CD14-positive monocyte (primary cell): ENCODE data around the gene EYS. TPM values are rescaled to one million over a fixed set of nuclear protein-coding genes. Genes with fewer than 3 reads are reported as not detected.

Source experiments
- DNase-seq, 3 donors: peaks; one replicate each; pipeline ENCODE4 v3.0.0-alpha.2; 2011 to 2022
- H2AFZ ChIP-seq: 2 replicates; pipeline ENCODE4 v1.6.0; 2012; ENCODE audit warnings: mild to moderate bottlenecking, low read depth, low read length, inconsistent platforms; ENCODE audit not compliant: insufficient read depth, poor library complexity, severe bottlenecking
- H3K27ac ChIP-seq, 2 donors: 1 replicate in 1 of 2; 2 replicates in 1 of 2; pipeline ENCODE4 v1.5.1; 2012 to 2013; ENCODE audit warnings: low read length in 2 of 2, control low read depth in 1 of 2, inconsistent platforms in 1 of 2, low read depth in 1 of 2, mild to moderate bottlenecking in 1 of 2
- H3K27me3 ChIP-seq, 2 donors: one replicate each; pipeline versions ENCODE4 v1.6.0 to v1.6.1; 2011 to 2013; ENCODE audit warnings: low read length in 2 of 2; ENCODE audit not compliant: control insufficient read depth in 2 of 2, insufficient read depth in 2 of 2
- H3K36me3 ChIP-seq, 2 donors: replicated peaks in 1 of 2; 1 replicate in 1 of 2; 2 replicates in 1 of 2; pipeline versions ENCODE4 v1.5.1 to v1.6.1; 2012 to 2013; ENCODE audit warnings: low read length in 2 of 2, control low read depth in 1 of 2, inconsistent platforms in 1 of 2, mild to moderate bottlenecking in 1 of 2; ENCODE audit not compliant: insufficient read depth in 2 of 2, control insufficient read depth in 1 of 2
- H3K4me1 ChIP-seq, 2 donors: 1 replicate in 1 of 2; 2 replicates in 1 of 2; pipeline versions ENCODE4 v1.5.1 to v1.6.1; 2012 to 2013; ENCODE audit warnings: low read length in 2 of 2, control low read depth in 1 of 2, inconsistent platforms in 1 of 2, mild to moderate bottlenecking in 1 of 2, moderate library complexity in 1 of 2; ENCODE audit not compliant: insufficient read depth in 2 of 2, control insufficient read depth in 1 of 2
- H3K4me2 ChIP-seq: replicated peaks from 2 replicates; pipeline ENCODE3; 2012; ENCODE audit warnings: low read length, moderate library complexity, mild to moderate bottlenecking; ENCODE audit not compliant: poor library complexity, severe bottlenecking; ENCODE audit errors: extremely low read depth
- H3K4me3 ChIP-seq, 3 experiments: fragments of 200-600 bp in 1 of 3; sonication (generic) in 1 of 3; replicated peaks in 1 of 3; 1 replicate in 2 of 3; 2 replicates in 1 of 3; pipeline ENCODE4 v1.5.1; 2011 to 2013; ENCODE audit warnings: low read length in 3 of 3, mild to moderate bottlenecking in 3 of 3, control low read depth in 2 of 3, low read depth in 2 of 3, inconsistent platforms in 1 of 3, moderate library complexity in 1 of 3
- H3K79me2 ChIP-seq: 2 replicates; pipeline ENCODE4 v1.6.0; 2012; ENCODE audit warnings: mild to moderate bottlenecking, control low read depth, inconsistent platforms, low read length, moderate library complexity; ENCODE audit not compliant: insufficient read depth
- H3K9ac ChIP-seq: 2 replicates; pipeline ENCODE4 v1.6.0; 2017; ENCODE audit warnings: low read length, mild to moderate bottlenecking; ENCODE audit not compliant: insufficient read depth, poor library complexity, severe bottlenecking
- H3K9me3 ChIP-seq, 2 donors: replicated peaks in 1 of 2; 1 replicate in 1 of 2; 2 replicates in 1 of 2; pipeline versions ENCODE4 v1.5.1 to v1.6.1; 2012 to 2013; ENCODE audit warnings: low read length in 2 of 2, control low read depth in 1 of 2; ENCODE audit not compliant: control insufficient read depth in 1 of 2, insufficient read depth in 1 of 2
- H4K20me1 ChIP-seq: 2 replicates; pipeline ENCODE4 v1.6.0; 2012; ENCODE audit warnings: mild to moderate bottlenecking, low read length, control low read depth, moderate library complexity; ENCODE audit not compliant: insufficient read depth
- H3K27ac Mint-ChIP-seq, 7 donors: one replicate each; pipeline ENCODE4 v1.8.0; 2020; ENCODE audit warnings: mild to moderate bottlenecking in 7 of 7, mixed read lengths in 7 of 7, moderate library complexity in 6 of 7, inconsistent platforms in 2 of 7
- H3K27me3 Mint-ChIP-seq, 3 donors: one replicate each; pipeline ENCODE4 v1.8.0; 2021 to 2022; ENCODE audit warnings: low read depth in 3 of 3, mild to moderate bottlenecking in 3 of 3, mixed read lengths in 3 of 3, moderate library complexity in 3 of 3, inconsistent platforms in 1 of 3
- H3K36me3 Mint-ChIP-seq, 2 donors: one replicate each; pipeline ENCODE4 v1.8.0; 2020; ENCODE audit warnings: mixed read lengths in 2 of 2, inconsistent platforms in 1 of 2, mild to moderate bottlenecking in 1 of 2
- H3K4me1 Mint-ChIP-seq: one replicate; pipeline ENCODE4 v1.8.0; 2020; ENCODE audit warnings: mild to moderate bottlenecking, mixed read lengths
- H3K4me3 Mint-ChIP-seq, 2 donors: one replicate each; pipeline ENCODE4 v1.8.0; 2020; ENCODE audit warnings: mild to moderate bottlenecking in 2 of 2, mixed read lengths in 2 of 2, moderate library complexity in 1 of 2
- H3K9me3 Mint-ChIP-seq, 7 donors: one replicate each; pipeline ENCODE4 v1.8.0; 2020 to 2022; ENCODE audit warnings: mixed read lengths in 7 of 7, mild to moderate bottlenecking in 6 of 7, moderate library complexity in 6 of 7, inconsistent platforms in 2 of 7
- intact Hi-C, 2 donors: fragments of 100-400 bp; cut with micrococcal nuclease; formaldehyde crosslinking; loops; one replicate each; pipeline versions ENCODE4 v1.15.0 to v1.15.1; 2023
- polyA plus RNA-seq, 3 donors: library from polyadenylated mRNA; depleted of rRNA in 1 of 3; unstranded in 2 of 3; stranded (reverse) in 1 of 3; fragments of 300-500 nt in 2 of 3; fragments of >200 nt in 1 of 3; fragmentation: Illumina TruSeq in 2 of 3; gene quantifications; 1 replicate in 2 of 3; 2 replicates in 1 of 3; pipeline ENCODE4 v1.2.3, GENCODE V29; 2012 to 2021
- TF ChIP-seq, protein P1 (sequence below): fragments of 200-600 bp; IDR thresholded peaks from one replicate; pipeline ENCODE4 v1.8.0; 2022; ENCODE audit warnings: antibody characterized with exemption, mild to moderate bottlenecking

Gene EYS
- polyA plus RNA-seq, 3 donors: 0.01 to 0.03 TPM; not detected in 1

DNA sequence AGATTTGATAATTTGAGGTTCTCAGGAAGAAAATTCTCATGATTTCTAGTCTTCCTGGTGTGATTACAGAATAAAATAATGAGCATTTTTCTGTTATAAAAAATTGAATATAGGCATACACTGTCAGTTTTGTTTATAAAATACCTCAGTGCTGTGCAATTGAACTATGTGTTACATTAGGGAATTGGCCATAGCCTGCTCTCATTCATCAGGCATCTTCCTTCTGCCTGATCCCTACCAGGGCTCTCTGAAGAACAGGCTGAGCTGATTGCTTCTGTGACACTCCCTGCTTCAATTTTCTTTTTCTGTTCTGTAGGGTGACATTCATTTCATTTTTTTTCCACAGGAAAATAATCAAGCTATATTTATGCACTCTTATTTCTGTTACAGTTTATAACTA is 1908.6 kb downstream of the EYS start:
- Mint-ChIP-seq H3K36me3 (no peaks in the 10 kb centered on the region), H3K27ac (no peak overlapping the region), H3K4me3 (no peak overlapping the region), H3K4me1 (peaks cover 46% of the 10 kb centered on the region), H3K9me3 (no peaks in the 10 kb centered on the region), H3K27me3 (no peaks in the 10 kb centered on the region)
- Histone ChIP-seq H3K9ac (no peak overlapping the region), H4K20me1 (no peaks in the 10 kb centered on the region), H3K4me3 (no peak overlapping the region), H3K36me3 (no peaks in the 10 kb centered on the region), H3K4me2 (no peak overlapping the region), H3K27me3 (no peaks in the 10 kb centered on the region), H3K79me2 (no peaks in the 10 kb centered on the region), H3K4me1 (peaks cover 28 to 32% of the 10 kb centered on the region in 2 donors), H3K27ac (no peak overlapping the region), H2AFZ (no peak overlapping the region), H3K9me3 (no peaks in the 10 kb centered on the region)
- intact Hi-C loops: no loop called here
- no peak for DNase-seq
- TF ChIP-seq, protein P1, sequence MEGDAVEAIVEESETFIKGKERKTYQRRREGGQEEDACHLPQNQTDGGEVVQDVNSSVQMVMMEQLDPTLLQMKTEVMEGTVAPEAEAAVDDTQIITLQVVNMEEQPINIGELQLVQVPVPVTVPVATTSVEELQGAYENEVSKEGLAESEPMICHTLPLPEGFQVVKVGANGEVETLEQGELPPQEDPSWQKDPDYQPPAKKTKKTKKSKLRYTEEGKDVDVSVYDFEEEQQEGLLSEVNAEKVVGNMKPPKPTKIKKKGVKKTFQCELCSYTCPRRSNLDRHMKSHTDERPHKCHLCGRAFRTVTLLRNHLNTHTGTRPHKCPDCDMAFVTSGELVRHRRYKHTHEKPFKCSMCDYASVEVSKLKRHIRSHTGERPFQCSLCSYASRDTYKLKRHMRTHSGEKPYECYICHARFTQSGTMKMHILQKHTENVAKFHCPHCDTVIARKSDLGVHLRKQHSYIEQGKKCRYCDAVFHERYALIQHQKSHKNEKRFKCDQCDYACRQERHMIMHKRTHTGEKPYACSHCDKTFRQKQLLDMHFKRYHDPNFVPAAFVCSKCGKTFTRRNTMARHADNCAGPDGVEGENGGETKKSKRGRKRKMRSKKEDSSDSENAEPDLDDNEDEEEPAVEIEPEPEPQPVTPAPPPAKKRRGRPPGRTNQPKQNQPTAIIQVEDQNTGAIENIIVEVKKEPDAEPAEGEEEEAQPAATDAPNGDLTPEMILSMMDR: no peak

DNA sequence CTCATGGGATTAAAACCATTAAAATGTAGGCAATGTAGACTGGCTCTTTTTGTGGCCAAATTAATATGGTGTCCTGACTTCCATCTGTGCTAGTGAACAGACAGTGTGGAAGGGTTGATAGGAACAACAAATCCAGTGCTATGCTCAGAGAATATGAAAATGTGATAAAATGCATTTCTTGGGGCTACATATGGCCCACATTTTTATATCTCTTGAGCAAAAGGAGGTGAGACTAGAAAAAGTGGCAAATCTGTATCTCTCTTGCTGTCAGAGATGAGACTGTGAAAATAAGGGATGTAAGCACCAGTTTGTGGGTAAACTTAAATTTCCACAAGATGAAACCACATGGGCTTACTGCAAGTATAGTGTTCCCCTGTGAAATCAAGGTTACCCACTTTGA is 1909.3 kb downstream of the EYS start:
- Histone ChIP-seq H2AFZ (no peak overlapping the region), H3K4me3 (no peak overlapping the region), H3K79me2 (no peaks in the 10 kb centered on the region), H3K9me3 (no peaks in the 10 kb centered on the region), H4K20me1 (no peaks in the 10 kb centered on the region), H3K4me2 (no peak overlapping the region), H3K9ac (no peak overlapping the region), H3K36me3 (no peaks in the 10 kb centered on the region), H3K27ac (no peak overlapping the region), H3K27me3 (no peaks in the 10 kb centered on the region), H3K4me1 (peaks cover 34 to 36% of the 10 kb centered on the region in 2 donors)
- Mint-ChIP-seq H3K27ac (no peak overlapping the region), H3K4me3 (no peak overlapping the region), H3K27me3 (no peaks in the 10 kb centered on the region), H3K9me3 (no peaks in the 10 kb centered on the region), H3K36me3 (no peaks in the 10 kb centered on the region), H3K4me1 (peaks cover 48% of the 10 kb centered on the region)
- DNase-seq: no peak
- intact Hi-C loops: no loop called here
- TF ChIP-seq, protein P1: no peak
